Naive thymus-derived CD4-positive, alpha-beta T cell (primary cell): ENCODE results near the gene KLK10. TPM values are rescaled to one million over a fixed set of nuclear protein-coding genes. Genes with fewer than 3 reads are reported as not detected.
A peak's percentile ranks its signal among the peaks of the same experiment; 100 is the strongest.

Source experiments
- ATAC-seq: fragments of 150-1000 bp; cut with Tn5 transposase; 2 replicates; pipeline ENCODE4 v1.10.0; 2021; ENCODE audit warnings: mild to moderate bottlenecking, moderate library complexity
- CTCF ChIA-PET: fragments of 350-600 bp; sonication (Branson Sonifier 250); formaldehyde crosslinking; loops from one replicate; lab custom pipeline; 2021; ENCODE audit warnings: antibody characterized with exemption; lab: Charles Lee
- POLR2A ChIA-PET: fragments of 350-600 bp; sonication (Branson Sonifier 250); formaldehyde crosslinking; loops from one replicate; lab custom pipeline; 2021; ENCODE audit warnings: antibody characterized with exemption, inconsistent platforms; lab: Charles Lee
- DNase-seq, 9 donors: peaks; one replicate each; pipeline versions ENCODE4 v3.0.0 to v3.0.0-alpha.2; 2020 to 2022; ENCODE audit warnings: mixed read lengths in 1 of 9
- H3K27ac ChIP-seq: one replicate; pipeline ENCODE4 v1.7.0; 2013; ENCODE audit warnings: mild to moderate bottlenecking, low read depth, low read length, moderate library complexity
- H3K27me3 ChIP-seq, 2 donors: one replicate each; pipeline ENCODE4 v1.7.0; 2013; ENCODE audit warnings: low read length in 2 of 2, mild to moderate bottlenecking in 2 of 2, moderate library complexity in 2 of 2; ENCODE audit not compliant: control insufficient read depth in 2 of 2, insufficient read depth in 2 of 2
- H3K36me3 ChIP-seq, 3 experiments: 1 replicate in 2 of 3; 2 replicates in 1 of 3; pipeline ENCODE4 v1.7.0; 2013; ENCODE audit warnings: low read length in 3 of 3, mild to moderate bottlenecking in 3 of 3, moderate library complexity in 1 of 3; ENCODE audit not compliant: insufficient read depth in 3 of 3, control insufficient read depth in 2 of 3
- H3K4me1 ChIP-seq, 2 donors: one replicate each; pipeline ENCODE4 v1.7.0; 2013; ENCODE audit warnings: low read length in 2 of 2, mild to moderate bottlenecking in 2 of 2, moderate library complexity in 1 of 2; ENCODE audit not compliant: control insufficient read depth in 2 of 2, insufficient read depth in 2 of 2
- H3K4me3 ChIP-seq: 2 replicates; pipeline ENCODE4 v1.7.0; 2013; ENCODE audit warnings: mild to moderate bottlenecking, low read length
- H3K9me3 ChIP-seq, 3 experiments: 1 replicate in 2 of 3; 2 replicates in 1 of 3; pipeline ENCODE4 v1.7.0; 2013; ENCODE audit warnings: low read length in 3 of 3; ENCODE audit not compliant: control insufficient read depth in 2 of 3
- H3K27ac Mint-ChIP-seq, 9 donors: one replicate each; pipeline ENCODE4 v1.8.0; 2020 to 2022; ENCODE audit warnings: mixed read lengths in 9 of 9, mild to moderate bottlenecking in 8 of 9, moderate library complexity in 5 of 9, inconsistent platforms in 2 of 9
- H3K27me3 Mint-ChIP-seq, 5 donors: one replicate each; pipeline ENCODE4 v1.8.0; 2021 to 2022; ENCODE audit warnings: mixed read lengths in 5 of 5, mild to moderate bottlenecking in 1 of 5
- H3K36me3 Mint-ChIP-seq, 5 donors: one replicate each; pipeline ENCODE4 v1.8.0; 2020 to 2022; ENCODE audit warnings: mixed read lengths in 5 of 5, mild to moderate bottlenecking in 3 of 5, inconsistent platforms in 1 of 5
- H3K4me1 Mint-ChIP-seq, 7 donors: one replicate each; pipeline ENCODE4 v1.8.0; 2020 to 2022; ENCODE audit warnings: mixed read lengths in 7 of 7, mild to moderate bottlenecking in 3 of 7, inconsistent platforms in 1 of 7
- H3K4me3 Mint-ChIP-seq, 10 donors: one replicate each; pipeline ENCODE4 v1.8.0; 2020 to 2022; ENCODE audit warnings: mild to moderate bottlenecking in 10 of 10, mixed read lengths in 10 of 10, moderate library complexity in 6 of 10, inconsistent platforms in 2 of 10
- H3K9me3 Mint-ChIP-seq, 11 donors: one replicate each; pipeline ENCODE4 v1.8.0; 2020 to 2022; ENCODE audit warnings: mixed read lengths in 11 of 11, mild to moderate bottlenecking in 4 of 11, inconsistent platforms in 1 of 11, moderate library complexity in 1 of 11
- intact Hi-C, 2 donors: fragments of 100-400 bp; cut with micrococcal nuclease; formaldehyde crosslinking; loops; one replicate each; pipeline ENCODE4 v1.15.1; 2023
- polyA plus RNA-seq, 2 donors: library from polyadenylated mRNA; unstranded; fragments of 300-500 nt; fragmentation: Illumina TruSeq; gene quantifications; one replicate each; pipeline ENCODE4 v1.2.3, GENCODE V29; 2021
- total RNA-seq, 6 experiments: library from RNA in 5 of 6; stranded (reverse) in 5 of 6; gene quantifications; 1 replicate in 5 of 6; 2 replicates in 1 of 6; pipeline ENCODE4 v1.2.3 and lab custom pipeline; 2021 to 2026

The KLK10 gene
- total and polyA plus RNA-seq, 7 experiments from 2014 or later, result not detected

- H3K27ac ChIP-seq, result no peak overlapping the region
- Mint-ChIP-seq H3K4me3 (no peak overlapping the region), H3K27me3 (peaks cover 0 to 6% (median 0%) of the 10 kb centered on the region in 5 donors), H3K9me3 (peaks cover 0 to 1% (median 0%) of the 10 kb centered on the region in 11 donors), H3K36me3 (no peaks in the 10 kb centered on the region), H3K4me1 (no peaks in the 10 kb centered on the region), H3K27ac (no peak overlapping the region)
- CTCF ChIA-PET, result no interaction called here
- no peak for DNase-seq
- POLR2A ChIA-PET, result no interaction called here
- no peaks in the 10 kb centered on the region for H3K4me1 ChIP-seq
- no peak for ATAC-seq
- H3K4me3 ChIP-seq, result no peak overlapping the region
- intact Hi-C loops, result no loop called here
- H3K36me3 ChIP-seq, result no peaks in the 10 kb centered on the region
- no peaks in the 10 kb centered on the region for H3K27me3 ChIP-seq
- no peaks in the 10 kb centered on the region for H3K9me3 ChIP-seq
Measured at GRCh38 chr19:51040151-51040550, 20.6 kb upstream of the KLK10 start.

- Histone ChIP-seq H3K36me3 (no peaks in the 10 kb centered on the region), H3K27ac (no peak overlapping the region), H3K9me3 (no peaks in the 10 kb centered on the region), H3K27me3 (no peaks in the 10 kb centered on the region), H3K4me1 (no peaks in the 10 kb centered on the region), H3K4me3 (no peak overlapping the region)
- DNase-seq, result no peak
- Mint-ChIP-seq H3K36me3 (peaks cover 0 to 3% (median 0%) of the 10 kb centered on the region in 5 donors), H3K9me3 (peaks cover 0 to 3% (median 0%) of the 10 kb centered on the region in 11 donors), H3K4me3 (no peak overlapping the region), H3K4me1 (peaks cover 0 to 4% (median 0%) of the 10 kb centered on the region in 7 donors), H3K27ac (no peak overlapping the region), H3K27me3 (peaks cover 0 to 36% (median 14%) of the 10 kb centered on the region in 5 donors)
- POLR2A ChIA-PET, result no interaction called here
- ATAC-seq, result no peak
- CTCF ChIA-PET, result no interaction called here
- intact Hi-C loops, result no loop called here
Measured at GRCh38 chr19:51036519-51036918, 17.0 kb upstream of the KLK10 start.

DNA sequence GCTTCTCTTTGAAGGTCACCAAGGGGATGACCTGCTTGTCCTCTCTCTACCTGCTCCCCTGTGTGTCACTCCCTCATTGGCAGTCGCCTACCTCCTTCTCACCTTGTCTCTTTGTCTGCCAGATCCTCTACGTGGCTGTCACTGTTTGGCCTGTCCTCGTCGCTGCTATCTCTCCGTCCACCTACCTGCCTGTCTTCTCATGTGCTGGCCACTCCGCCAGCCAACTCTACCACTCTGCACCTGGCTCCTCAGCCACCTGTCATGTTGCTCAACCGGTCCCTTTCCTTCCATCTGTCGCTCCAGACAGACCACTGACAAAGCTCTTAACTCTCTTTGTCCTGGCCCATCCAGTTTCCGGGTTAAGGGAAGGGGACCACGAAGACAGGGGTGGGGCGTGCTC lies 15.2 kb upstream of the KLK10 start, which contains the start of gene KLK12:
TSS of gene KLK12 (minus strand) at position 299 of the 400 bp plus-strand sequence. CDS start 381 bp downstream, outside the sequence.
- Histone ChIP-seq H3K36me3 (no peaks in the 10 kb centered on the region), H3K9me3 (no peaks in the 10 kb centered on the region), H3K27me3 (no peaks in the 10 kb centered on the region), H3K4me1 (no peaks in the 10 kb centered on the region), H3K4me3 (no peak within 1 kb of the TSS), H3K27ac (no peak within 1 kb of the TSS)
- H3K36me3 Mint-ChIP-seq, result peaks cover 0 to 6% (median 0%) of the 10 kb centered on the region in 5 donors
- no peak for DNase-seq
- intact Hi-C loops, result no loop called here
- no peak within 1 kb of the TSS for H3K4me3 Mint-ChIP-seq
- CTCF ChIA-PET, result no interaction called here
- POLR2A ChIA-PET, result no interaction called here
- H3K4me1 Mint-ChIP-seq, result peaks cover 0 to 4% (median 0%) of the 10 kb centered on the region in 7 donors
- no peak for ATAC-seq
- peaks cover 0 to 50% (median 25%) of the 10 kb centered on the region in 5 donors for H3K27me3 Mint-ChIP-seq
- H3K27ac Mint-ChIP-seq, result peak within 1 kb of the TSS in 3 of 9 donors; percentile 1 to 41 (median 6)
- peaks cover 0 to 3% (median 0%) of the 10 kb centered on the region in 11 donors for H3K9me3 Mint-ChIP-seq

- peaks cover 0 to 69% (median 38%) of the 10 kb centered on the region in 5 donors for H3K27me3 Mint-ChIP-seq
- peaks cover 0 to 6% (median 2%) of the 10 kb centered on the region in 5 donors for H3K36me3 Mint-ChIP-seq
- POLR2A ChIA-PET, result no interaction called here
- no peaks in the 10 kb centered on the region for H3K27me3 ChIP-seq
- H3K4me3 Mint-ChIP-seq, result no peak overlapping the region
- peaks cover 0 to 4% (median 0%) of the 10 kb centered on the region in 7 donors for H3K4me1 Mint-ChIP-seq
- no peak overlapping the region for H3K4me3 ChIP-seq
- no peaks in the 10 kb centered on the region for H3K36me3 ChIP-seq
- intact Hi-C loops, result no loop called here
- no peak overlapping the region for H3K27ac ChIP-seq
- no peaks in the 10 kb centered on the region for H3K9me3 ChIP-seq
- no peak for DNase-seq
- H3K27ac Mint-ChIP-seq, result no peak overlapping the region
- CTCF ChIA-PET, result no interaction called here
- ATAC-seq, result no peak
- no peaks in the 10 kb centered on the region for H3K4me1 ChIP-seq
- peaks cover 0 to 4% (median 0%) of the 10 kb centered on the region in 11 donors for H3K9me3 Mint-ChIP-seq
Measured at GRCh38 chr19:51031880-51032225, 12.3 kb upstream of the KLK10 start.

DNA sequence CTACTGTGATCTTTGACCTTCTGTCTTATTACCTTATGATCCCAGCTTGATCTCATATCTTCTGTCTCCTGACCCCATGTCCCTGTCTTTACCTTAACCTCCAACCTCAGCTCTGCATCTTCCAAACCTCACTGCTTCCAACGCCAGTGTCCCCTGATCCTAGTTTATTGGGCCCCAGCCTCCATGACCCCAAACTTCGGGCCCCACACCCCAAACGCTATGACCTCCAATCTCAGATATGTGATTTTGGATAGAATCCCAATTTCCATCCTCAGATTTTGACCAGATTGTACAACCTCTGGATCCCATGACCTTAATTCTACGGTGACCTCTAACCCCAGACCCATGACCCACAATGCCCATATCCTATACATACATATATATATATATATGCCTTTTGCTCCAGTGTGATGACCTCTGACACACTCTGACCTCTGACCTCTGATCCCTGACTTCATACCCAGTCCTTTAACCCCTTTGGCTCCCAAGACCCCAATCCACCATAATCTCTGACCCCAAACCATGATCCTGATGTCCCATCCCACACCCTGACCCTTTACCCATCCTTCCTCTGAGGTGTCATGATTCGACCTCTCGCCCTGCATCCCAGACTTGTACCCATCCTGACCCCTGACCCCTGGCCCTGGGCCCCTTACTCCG lies 11.8 kb upstream of the KLK10 start:
- peaks cover 0 to 73% (median 42%) of the 10 kb centered on the region in 5 donors for H3K27me3 Mint-ChIP-seq
- peaks cover 0 to 4% (median 0%) of the 10 kb centered on the region in 7 donors for H3K4me1 Mint-ChIP-seq
- Histone ChIP-seq H3K27ac (no peak overlapping the region), H3K4me3 (no peak overlapping the region), H3K4me1 (no peaks in the 10 kb centered on the region), H3K9me3 (no peaks in the 10 kb centered on the region), H3K27me3 (no peaks in the 10 kb centered on the region), H3K36me3 (no peaks in the 10 kb centered on the region)
- POLR2A ChIA-PET, result no interaction called here
- peaks cover 0 to 4% (median 0%) of the 10 kb centered on the region in 11 donors for H3K9me3 Mint-ChIP-seq
- CTCF ChIA-PET, result no interaction called here
- H3K27ac Mint-ChIP-seq, result no peak overlapping the region
- ATAC-seq (no peak), DNase-seq (no peak)
- no peak overlapping the region for H3K4me3 Mint-ChIP-seq
- peaks cover 0 to 6% (median 4%) of the 10 kb centered on the region in 5 donors for H3K36me3 Mint-ChIP-seq
- intact Hi-C loops, result no loop called here

DNA sequence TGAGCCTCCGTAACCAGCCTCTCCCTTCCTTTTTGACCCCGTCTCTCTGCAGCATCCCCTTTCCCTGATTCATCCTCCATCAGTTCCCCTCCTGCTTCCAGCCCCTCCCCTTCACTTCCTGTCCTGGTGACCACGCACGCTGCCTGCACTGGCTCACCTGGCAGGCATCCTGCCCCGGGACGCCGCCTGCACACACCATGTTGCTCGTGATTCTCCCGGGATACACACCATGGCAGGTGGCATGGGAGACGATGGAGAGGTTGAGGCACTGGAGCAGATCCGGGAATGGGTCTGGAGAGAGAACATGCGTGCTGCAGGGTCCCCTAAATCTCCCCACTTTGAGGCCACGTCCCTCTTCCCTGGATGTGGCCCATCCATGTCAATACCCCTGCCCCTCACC lies 11.1 kb upstream of the KLK10 start:
- Mint-ChIP-seq H3K4me1 (peaks cover 0 to 4% (median 0%) of the 10 kb centered on the region in 7 donors), H3K4me3 (no peak overlapping the region), H3K27me3 (peaks cover 0 to 76% (median 42%) of the 10 kb centered on the region in 5 donors), H3K36me3 (peaks cover 0 to 6% (median 4%) of the 10 kb centered on the region in 5 donors), H3K27ac (peak overlapping the region in 1 of 9 donors; percentile 44), H3K9me3 (peaks cover 0 to 4% (median 0%) of the 10 kb centered on the region in 11 donors)
- ATAC-seq, result no peak
- Histone ChIP-seq H3K27ac (no peak overlapping the region), H3K4me1 (no peaks in the 10 kb centered on the region), H3K9me3 (no peaks in the 10 kb centered on the region), H3K4me3 (no peak overlapping the region), H3K36me3 (no peaks in the 10 kb centered on the region), H3K27me3 (no peaks in the 10 kb centered on the region)
- intact Hi-C loops, result no loop called here
- POLR2A ChIA-PET, result no interaction called here
- no peak for DNase-seq
- CTCF ChIA-PET, result no interaction called here

- peaks cover 0 to 76% (median 45%) of the 10 kb centered on the region in 5 donors for H3K27me3 Mint-ChIP-seq
- CTCF ChIA-PET, result interaction anchor here (0.7 kb wide), 1 partner anchor 133 kb away, joined by 3 read pairs; no protein-coding TSS in a partner anchor
- DNase-seq, result no peak
Measured at GRCh38 chr19:51029718-51030117, 10.2 kb upstream of the KLK10 start.

More at GRCh38 chr19:51029718-51030117, 10.2 kb upstream of the KLK10 start:
- Mint-ChIP-seq H3K9me3 (peaks cover 0 to 4% (median 0%) of the 10 kb centered on the region in 11 donors), H3K36me3 (peaks cover 0 to 4% (median 4%) of the 10 kb centered on the region in 5 donors), H3K4me3 (no peak overlapping the region), H3K27ac (no peak overlapping the region), H3K4me1 (peaks cover 0 to 4% (median 0%) of the 10 kb centered on the region in 7 donors)
- Histone ChIP-seq H3K36me3 (no peaks in the 10 kb centered on the region), H3K4me1 (no peaks in the 10 kb centered on the region), H3K27ac (no peak overlapping the region), H3K27me3 (no peaks in the 10 kb centered on the region), H3K4me3 (no peak overlapping the region), H3K9me3 (no peaks in the 10 kb centered on the region)
- intact Hi-C loops, result no loop called here
- ATAC-seq, result no peak
- POLR2A ChIA-PET, result no interaction called here
